SK-N-SH treated with all-trans-retinoic acid at 6 μM for 48 hours (cell line): ENCODE results near the gene VPS54.
"Not testable (repeated sequence)": the region's sequence is repeated elsewhere in the genome, so short reads cannot be mapped to it uniquely, and the experiment has no call there.

Experiments used
- ATAC-seq: fragments of 200-7000 bp; cut with Tn5 transposase; 3 replicates; pipeline ENCODE4 v1.9.1; 2020; ENCODE audit warnings: mild to moderate bottlenecking, moderate library complexity
- ARNTL ChIP-seq: fragments of 450-650 bp; formaldehyde crosslinking; IDR thresholded peaks from 2 replicates; pipeline ENCODE4 v1.5.0; 2020; ENCODE audit warnings: low read depth, mild to moderate bottlenecking, moderate library complexity, borderline replicate concordance
- BACH2 ChIP-seq: fragments of 250-450 bp; sonication (Bioruptor Pico); IDR thresholded peaks from 2 replicates; pipeline ENCODE4 v1.9.0; 2021; ENCODE audit warnings: mild to moderate bottlenecking, borderline replicate concordance
- CREB5 ChIP-seq: fragments of 250-450 bp; sonication (Bioruptor Pico); IDR thresholded peaks from 2 replicates; pipeline ENCODE4 v1.5.1; 2020; ENCODE audit warnings: low read depth, mild to moderate bottlenecking, moderate library complexity
- CSDC2 ChIP-seq: fragments of 250-450 bp; sonication (Bioruptor Pico); IDR thresholded peaks from 2 replicates; pipeline ENCODE4 v1.5.0; 2020; ENCODE audit warnings: mild to moderate bottlenecking, moderate library complexity
- CSRNP3 ChIP-seq: fragments of 250-450 bp; sonication (Bioruptor Pico); IDR thresholded peaks from 2 replicates; pipeline ENCODE4 v1.5.1; 2021; ENCODE audit warnings: mild to moderate bottlenecking, moderate library complexity
- ESRRG ChIP-seq: fragments of 250-450 bp; sonication (Bioruptor Pico); IDR thresholded peaks from 2 replicates; pipeline ENCODE4 v1.6.1; 2021; ENCODE audit warnings: mild to moderate bottlenecking
- GLIS3 ChIP-seq: fragments of 250-450 bp; sonication (Bioruptor Pico); IDR thresholded peaks from 2 replicates; pipeline ENCODE4 v1.5.0; 2020; ENCODE audit warnings: mild to moderate bottlenecking, moderate library complexity
- ISL1 ChIP-seq: fragments of 250-450 bp; sonication (Bioruptor Pico); IDR thresholded peaks from 2 replicates; pipeline ENCODE4 v2.1.2; 2022; ENCODE audit warnings: mild to moderate bottlenecking, moderate library complexity
- OSR1 ChIP-seq: fragments of 250-450 bp; sonication (Bioruptor Pico); IDR thresholded peaks from 2 replicates; pipeline ENCODE4 v1.8.0; 2022; ENCODE audit warnings: moderate library complexity, mild to moderate bottlenecking, inconsistent platforms
- PATZ1 ChIP-seq: fragments of 250-450 bp; sonication (Bioruptor Pico); IDR thresholded peaks from 2 replicates; pipeline ENCODE4 v1.8.0; 2020; ENCODE audit warnings: mild to moderate bottlenecking, moderate library complexity, borderline replicate concordance
- PPARA ChIP-seq: fragments of 250-450 bp; sonication (Bioruptor Pico); IDR thresholded peaks from 2 replicates; pipeline ENCODE4 v1.5.0; 2020; ENCODE audit warnings: mild to moderate bottlenecking, borderline replicate concordance
- RARB ChIP-seq: fragments of 250-450 bp; sonication (Bioruptor Pico); IDR thresholded peaks from 2 replicates; pipeline ENCODE4 v1.8.0; 2021; ENCODE audit warnings: mild to moderate bottlenecking, moderate library complexity
- SNAI2 ChIP-seq: fragments of 250-450 bp; sonication (Bioruptor Pico); IDR thresholded peaks from 2 replicates; pipeline ENCODE4 v1.5.0; 2020; ENCODE audit warnings: mild to moderate bottlenecking, moderate library complexity
- TCF4 ChIP-seq: fragments of 250-450 bp; sonication (Bioruptor Pico); IDR thresholded peaks from 2 replicates; pipeline ENCODE4 v1.8.0; 2021; ENCODE audit warnings: mild to moderate bottlenecking, moderate library complexity, borderline replicate concordance
- TOX ChIP-seq: fragments of 250-450 bp; sonication (Bioruptor Pico); IDR thresholded peaks from 2 replicates; pipeline ENCODE4 v1.8.0; 2021; ENCODE audit warnings: mild to moderate bottlenecking, moderate library complexity, borderline replicate concordance
- ZC3H10 ChIP-seq: fragments of 250-450 bp; sonication (Bioruptor Pico); IDR thresholded peaks from 2 replicates; pipeline ENCODE4 v1.5.1; 2021; ENCODE audit warnings: mild to moderate bottlenecking, moderate library complexity
- ZFP3 ChIP-seq: fragments of 250-450 bp; sonication (Bioruptor Pico); IDR thresholded peaks from 2 replicates; pipeline ENCODE4 v1.5.0; 2020; ENCODE audit warnings: mild to moderate bottlenecking, moderate library complexity
- ZFP30 ChIP-seq: fragments of 450-650 bp; formaldehyde crosslinking; IDR thresholded peaks from 2 replicates; pipeline ENCODE4 v1.5.0; 2022; ENCODE audit warnings: mild to moderate bottlenecking, moderate library complexity
- ZNF565 ChIP-seq: fragments of 450-650 bp; formaldehyde crosslinking; conservative IDR thresholded peaks from 2 replicates; pipeline ENCODE4 v1.5.0; 2020; ENCODE audit warnings: low read depth, mild to moderate bottlenecking, moderate library complexity
- ZNF70 ChIP-seq: fragments of 450-650 bp; formaldehyde crosslinking; IDR thresholded peaks from 2 replicates; pipeline ENCODE4 v1.5.0; 2020; ENCODE audit warnings: mild to moderate bottlenecking, moderate library complexity
- ZNF8 ChIP-seq: fragments of 450-650 bp; formaldehyde crosslinking; IDR thresholded peaks from 2 replicates; pipeline ENCODE4 v1.5.0; 2020; ENCODE audit warnings: mild to moderate bottlenecking, moderate library complexity
- TF ChIP-seq, protein P1 (sequence below): fragments of 250-450 bp; sonication (Bioruptor Pico); IDR thresholded peaks from 2 replicates; pipeline ENCODE4 v1.5.0; 2020; ENCODE audit warnings: mild to moderate bottlenecking, moderate library complexity

Gene VPS54

DNA sequence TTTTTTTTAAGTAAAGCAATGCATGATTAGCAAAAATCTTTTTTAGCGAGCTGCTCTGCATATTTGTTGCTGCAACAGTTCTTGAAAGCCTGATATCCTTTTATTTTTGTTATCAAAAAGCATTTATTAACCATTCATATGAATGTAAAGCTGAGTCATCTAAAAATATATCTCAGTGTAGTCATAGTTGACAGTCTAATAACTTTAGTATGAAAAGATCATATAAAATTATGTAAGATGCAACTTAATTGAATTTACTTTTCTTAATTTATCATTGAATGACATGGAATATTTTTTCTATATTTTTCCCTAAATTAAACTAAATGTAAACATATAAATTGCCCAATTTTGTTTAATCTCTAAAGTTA lies 169.0 kb downstream of the VPS54 start:
- TF ChIP-seq TCF4 (CRISPR knock-in tag) (no peak), PPARA (CRISPR knock-in tag) (no peak), BACH2 (no peak), ISL1 (CRISPR knock-in tag) (peak; percentile 56), TOX (CRISPR knock-in tag) (no peak), ARNTL (CRISPR knock-in tag) (no peak)
- ATAC-seq: no peak

GRCh38 chr2:63849381-63850203 lies 169.6 kb downstream of the VPS54 start:
- no peak for TF ChIP-seq ZNF8 (CRISPR knock-in tag)
- TF ChIP-seq ARNTL (CRISPR knock-in tag): no peak
- TF ChIP-seq SNAI2: no peak
- TF ChIP-seq PPARA (CRISPR knock-in tag): no peak
- no peak for TF ChIP-seq CREB5 (CRISPR knock-in tag)
- TF ChIP-seq PATZ1: no peak
- TF ChIP-seq CSRNP3 (CRISPR knock-in tag): no peak
- TF ChIP-seq TOX (CRISPR knock-in tag): no peak
- TF ChIP-seq CSDC2: no peak
- no peak for TF ChIP-seq TCF4 (CRISPR knock-in tag)
- TF ChIP-seq ZNF565 (CRISPR knock-in tag): no peak
- TF ChIP-seq ESRRG (CRISPR knock-in tag): no peak
- TF ChIP-seq ZC3H10: no peak
- TF ChIP-seq RARB (CRISPR knock-in tag): no peak
- no peak for TF ChIP-seq ZFP3
- TF ChIP-seq OSR1 (CRISPR knock-in tag): no peak
- TF ChIP-seq ZNF70: no peak
- TF ChIP-seq ZFP30 (CRISPR knock-in tag): no peak
- TF ChIP-seq, protein P1, sequence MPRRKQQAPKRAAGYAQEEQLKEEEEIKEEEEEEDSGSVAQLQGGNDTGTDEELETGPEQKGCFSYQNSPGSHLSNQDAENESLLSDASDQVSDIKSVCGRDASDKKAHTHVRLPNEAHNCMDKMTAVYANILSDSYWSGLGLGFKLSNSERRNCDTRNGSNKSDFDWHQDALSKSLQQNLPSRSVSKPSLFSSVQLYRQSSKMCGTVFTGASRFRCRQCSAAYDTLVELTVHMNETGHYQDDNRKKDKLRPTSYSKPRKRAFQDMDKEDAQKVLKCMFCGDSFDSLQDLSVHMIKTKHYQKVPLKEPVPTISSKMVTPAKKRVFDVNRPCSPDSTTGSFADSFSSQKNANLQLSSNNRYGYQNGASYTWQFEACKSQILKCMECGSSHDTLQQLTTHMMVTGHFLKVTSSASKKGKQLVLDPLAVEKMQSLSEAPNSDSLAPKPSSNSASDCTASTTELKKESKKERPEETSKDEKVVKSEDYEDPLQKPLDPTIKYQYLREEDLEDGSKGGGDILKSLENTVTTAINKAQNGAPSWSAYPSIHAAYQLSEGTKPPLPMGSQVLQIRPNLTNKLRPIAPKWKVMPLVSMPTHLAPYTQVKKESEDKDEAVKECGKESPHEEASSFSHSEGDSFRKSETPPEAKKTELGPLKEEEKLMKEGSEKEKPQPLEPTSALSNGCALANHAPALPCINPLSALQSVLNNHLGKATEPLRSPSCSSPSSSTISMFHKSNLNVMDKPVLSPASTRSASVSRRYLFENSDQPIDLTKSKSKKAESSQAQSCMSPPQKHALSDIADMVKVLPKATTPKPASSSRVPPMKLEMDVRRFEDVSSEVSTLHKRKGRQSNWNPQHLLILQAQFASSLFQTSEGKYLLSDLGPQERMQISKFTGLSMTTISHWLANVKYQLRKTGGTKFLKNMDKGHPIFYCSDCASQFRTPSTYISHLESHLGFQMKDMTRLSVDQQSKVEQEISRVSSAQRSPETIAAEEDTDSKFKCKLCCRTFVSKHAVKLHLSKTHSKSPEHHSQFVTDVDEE (CRISPR knock-in tag): no peak
- ATAC-seq: peak; percentile 82

GRCh38 chr2:63847571-63847970 lies 171.7 kb downstream of the VPS54 start:
- not testable (repeated sequence) for ATAC-seq

GRCh38 chr2:63846487-63846886 lies 172.7 kb downstream of the VPS54 start:
- no peak for ATAC-seq
- TF ChIP-seq ZNF70 (no peak), CREB5 (CRISPR knock-in tag) (peak; percentile 76; the same call in 1 of the 2 replicates), ZNF565 (CRISPR knock-in tag) (no peak), ZNF8 (CRISPR knock-in tag) (no peak), ESRRG (CRISPR knock-in tag) (peak; percentile 75; the same call in 1 of the 2 replicates), ZFP3 (no peak), ZFP30 (CRISPR knock-in tag) (no peak), RARB (CRISPR knock-in tag) (no peak), CSRNP3 (CRISPR knock-in tag) (no peak), OSR1 (CRISPR knock-in tag) (no peak), PATZ1 (no peak), BACH2 (no peak), SNAI2 (no peak), PPARA (CRISPR knock-in tag) (no peak), ZC3H10 (no peak), GLIS3 (CRISPR knock-in tag) (no peak), ARNTL (CRISPR knock-in tag) (no peak), CSDC2 (no peak)
